ENCODE measurements around the gene CD37.
"Not testable (repeated sequence)": the region's sequence is repeated elsewhere in the genome, so short reads cannot be mapped to it uniquely, and the experiment has no call there.

- TF ChIP-seq CTCF (conservative IDR thresholded peaks at IDR 0.05; ENCODE audit: low read depth, low read length); SMC3 (IDR thresholded peaks at IDR 0.05; ENCODE audit: low read depth, low read length); RFX5 (IDR thresholded peaks at IDR 0.05; ENCODE audit: low read depth, low read length); RCOR1 (IDR thresholded peaks at IDR 0.05; ENCODE audit: insufficient replicate concordance, low read length); MAFK (IDR thresholded peaks at IDR 0.05; ENCODE audit: low read depth, low read length); USF2 (IDR thresholded peaks at IDR 0.05; ENCODE audit: low read depth, low read length); POLR2A (IDR thresholded peaks at IDR 0.05; ENCODE audit: low read depth, low read length); RAD21 (IDR thresholded peaks at IDR 0.05; ENCODE audit: low read length); MXI1 (IDR thresholded peaks at IDR 0.05; ENCODE audit: borderline replicate concordance, low read depth, low read length); FOS (IDR thresholded peaks at IDR 0.05; ENCODE audit: low read depth, low read length); CHD1 (IDR thresholded peaks at IDR 0.05; ENCODE audit: low read depth, low read length); NFE2L2 (IDR thresholded peaks at IDR 0.05; ENCODE audit: low read depth, low read length); CEBPB (IDR thresholded peaks at IDR 0.05; ENCODE audit: low read depth, low read length); BHLHE40 (IDR thresholded peaks at IDR 0.05; ENCODE audit: low read depth, low read length): not testable (repeated sequence)
Observed at GRCh38 chr19:49325756-49326155, 9.4 kb upstream of the CD37 start.
